IMR-90 (cell line): ENCODE data around the gene KLHDC7B. TPM values are rescaled to one million over a fixed set of nuclear protein-coding genes. Genes with fewer than 3 reads are reported as not detected.

Source experiments
- ATAC-seq: fragments of 200-7000 bp; cut with Tn5 transposase; 2 replicates; pipeline ENCODE4 v1.9.1; 2020; ENCODE audit warnings: low read depth, mild to moderate bottlenecking, moderate library complexity
- BruUV-seq: library from RNA; stranded (reverse); fragments of 400-500 nt; replicated peaks from 2 replicates; lab custom pipeline; 2021; lab: Mats Ljungman, UMichigan
- CTCF ChIA-PET: fragments of 300-600 bp; formaldehyde crosslinking; extraction: SDS; loops from one replicate; lab custom pipeline; 2021; ENCODE audit warnings: antibody characterized with exemption; lab: Yijun Ruan, JAX
- POLR2A ChIA-PET: fragments of 300-600 bp; sonication (Branson Sonifier 250); formaldehyde crosslinking; loops from one replicate; lab custom pipeline; 2022; ENCODE audit warnings: antibody characterized with exemption; ENCODE audit not compliant: unreplicated experiment; lab: Charles Lee
- DNase-seq: peaks from one replicate; pipeline ENCODE4 v3.0.0; 2013
- H2AFZ ChIP-seq: replicated peaks from 2 replicates; pipeline ENCODE3; 2013; ENCODE audit warnings: low read length, mild to moderate bottlenecking; ENCODE audit not compliant: poor library complexity
- H2AK5ac ChIP-seq: 2 replicates; pipeline ENCODE4 v1.6.1; 2013; ENCODE audit warnings: low read depth, low read length, inconsistent platforms
- H2AK9ac ChIP-seq: replicated peaks from 2 replicates; pipeline ENCODE3; 2013; ENCODE audit warnings: mild to moderate bottlenecking, low read depth, low read length, moderate library complexity; ENCODE audit not compliant: poor library complexity
- H2BK120ac ChIP-seq: 2 replicates; pipeline ENCODE4 v1.6.1; 2013; ENCODE audit warnings: low read depth, low read length, inconsistent platforms
- H2BK15ac ChIP-seq: 3 replicates; pipeline ENCODE4 v1.6.1; 2013; ENCODE audit warnings: low read depth, low read length, inconsistent platforms
- H2BK20ac ChIP-seq: 2 replicates; pipeline ENCODE4 v1.6.1; 2013; ENCODE audit warnings: low read depth, mild to moderate bottlenecking, inconsistent platforms, low read length, moderate library complexity
- H2BK5ac ChIP-seq: 2 replicates; pipeline ENCODE4 v1.6.1; 2013; ENCODE audit warnings: mild to moderate bottlenecking, low read depth, low read length, inconsistent platforms; ENCODE audit not compliant: poor library complexity, severe bottlenecking
- H3K14ac ChIP-seq: replicated peaks from 2 replicates; pipeline ENCODE4 v1.6.1; 2013; ENCODE audit warnings: low read depth, low read length, inconsistent platforms
- H3K18ac ChIP-seq: 2 replicates; pipeline ENCODE4 v1.6.1; 2013; ENCODE audit warnings: low read depth, low read length, control low read depth
- H3K23ac ChIP-seq: 2 replicates; pipeline ENCODE4 v1.6.1; 2013; ENCODE audit warnings: low read depth, low read length, inconsistent platforms
- H3K27ac ChIP-seq: 2 replicates; pipeline ENCODE4 v1.5.1; 2013; ENCODE audit warnings: mild to moderate bottlenecking, control low read depth, low read length; ENCODE audit not compliant: insufficient read depth
- H3K27me3 ChIP-seq: 2 replicates; pipeline ENCODE4 v1.6.1; 2013; ENCODE audit warnings: low read length; ENCODE audit not compliant: control insufficient read depth, insufficient read depth
- H3K36me3 ChIP-seq: 2 replicates; pipeline ENCODE4 v1.6.1; 2013; ENCODE audit warnings: low read length, mixed read lengths; ENCODE audit not compliant: control insufficient read depth, insufficient read depth
- H3K4ac ChIP-seq: 2 replicates; pipeline ENCODE4 v1.6.1; 2013; ENCODE audit warnings: low read depth, low read length, inconsistent platforms
- H3K4me1 ChIP-seq: 2 replicates; pipeline ENCODE4 v1.6.1; 2013; ENCODE audit warnings: low read length, mixed read lengths; ENCODE audit not compliant: control insufficient read depth, insufficient read depth
- H3K4me2 ChIP-seq: 2 replicates; pipeline ENCODE4 v1.6.1; 2013; ENCODE audit warnings: low read depth, mild to moderate bottlenecking, control low read depth, low read length, moderate library complexity
- H3K4me3 ChIP-seq: 2 replicates; pipeline ENCODE4 v1.5.1; 2013; ENCODE audit warnings: low read depth, mild to moderate bottlenecking, control low read depth, low read length, moderate library complexity; ENCODE audit not compliant: insufficient read depth
- H3K56ac ChIP-seq: 2 replicates; pipeline ENCODE4 v1.6.1; 2013; ENCODE audit warnings: low read length, inconsistent platforms; ENCODE audit not compliant: insufficient read depth; ENCODE audit errors: extremely low read depth
- H3K79me1 ChIP-seq, 2 experiments: 2 replicates each; pipeline ENCODE4 v1.6.1; 2013; ENCODE audit warnings: low read length in 2 of 2, inconsistent platforms in 1 of 2, low read depth in 1 of 2
- H3K9ac ChIP-seq: 2 replicates; pipeline ENCODE4 v1.6.1; 2013; ENCODE audit warnings: low read depth, low read length, control low read depth
- H3K9me1 ChIP-seq: 2 replicates; pipeline ENCODE4 v1.6.1; 2013; ENCODE audit warnings: low read length, inconsistent platforms; ENCODE audit not compliant: insufficient read depth
- H3K9me3 ChIP-seq: 2 replicates; pipeline ENCODE4 v1.6.1; 2013; ENCODE audit warnings: low read length; ENCODE audit not compliant: control insufficient read depth, insufficient read depth
- H4K20me1 ChIP-seq: 2 replicates; pipeline ENCODE4 v1.6.1; 2013; ENCODE audit warnings: low read length, inconsistent platforms; ENCODE audit not compliant: insufficient read depth
- H4K5ac ChIP-seq: 2 replicates; pipeline ENCODE4 v1.6.1; 2013; ENCODE audit warnings: mild to moderate bottlenecking, low read depth, low read length, control low read depth
- H4K8ac ChIP-seq, 2 experiments: 2 replicates each; pipeline ENCODE4 v1.6.1; 2013; ENCODE audit warnings: low read depth in 2 of 2, low read length in 2 of 2, control low read depth in 1 of 2, inconsistent platforms in 1 of 2
- H4K91ac ChIP-seq: 2 replicates; pipeline ENCODE4 v1.6.1; 2013; ENCODE audit warnings: low read depth, low read length, inconsistent platforms; ENCODE audit not compliant: insufficient read depth
- CHD1 ChIP-seq: IDR thresholded peaks from 2 replicates; pipeline ENCODE4 v1.6.1; 2012; ENCODE audit warnings: low read depth, low read length, improper control_type of control experiment
- FOS ChIP-seq: fragments of 150-350 bp; IDR thresholded peaks from 2 replicates; pipeline ENCODE4 v1.6.1; 2016; ENCODE audit warnings: low read depth, low read length
- WGBS, 2 experiments: methylation state at CpG; one replicate each; pipeline versions ENCODE4 v1.1.5 to v1.1.7; 2013; ENCODE audit warnings: missing lambda C conversion rate in 2 of 2; ENCODE audit not compliant: insufficient read length in 1 of 2; ENCODE audit errors: extremely low coverage in 2 of 2; 5-methylcytosine and 5-hydroxymethylcytosine counted together
- dilution Hi-C: fragments of 300-500 bp; cut with HindIII; formaldehyde crosslinking; loops from one replicate; pipeline ENCODE4 v1.14.3; 2018; ENCODE audit warnings: low sequenced_read_pairs; ENCODE audit not compliant: unreplicated experiment
- in situ Hi-C: fragments of 300-500 bp; cut with MboI; formaldehyde crosslinking; loops from 3 replicates; pipeline ENCODE4 v1.14.3; 2019; ENCODE audit warnings: low sequenced_read_pairs, inconsistent platforms, mixed read lengths
- intact Hi-C: fragments of 100-400 bp; cut with micrococcal nuclease; formaldehyde crosslinking; loops from 2 replicates; pipeline ENCODE4 v1.10.0; 2022
- polyA plus RNA-seq, 3 experiments: library from polyadenylated mRNA; depleted of rRNA; stranded (reverse); fragments of >200 nt; gene quantifications; 2 replicates each; pipeline ENCODE4 v1.2.3, GENCODE V29; 2012; ENCODE audit warnings: low replicate concordance in 1 of 3
- total RNA-seq: library from RNA; depleted of rRNA; stranded (reverse); fragments of >200 nt; gene quantifications from 2 replicates; pipeline ENCODE4 v1.2.3, GENCODE V29; 2012
- TF ChIP-seq, protein P1 (sequence below): conservative IDR thresholded peaks from 2 replicates; pipeline ENCODE4 v1.5.1; 2012; ENCODE audit warnings: mild to moderate bottlenecking, low read depth, low read length, improper control_type of control experiment
- TF ChIP-seq, protein P2 (sequence below): fragments of 150-350 bp; IDR thresholded peaks from 2 replicates; pipeline ENCODE4 v1.6.1; 2016; ENCODE audit warnings: low read depth, mild to moderate bottlenecking, low read length, moderate library complexity, borderline replicate concordance

KLHDC7B gene
- total and polyA plus RNA-seq, 2 of the 4 experiments (the other 2 are of a cell fraction): 0.05 TPM; not detected in 1

DNA sequence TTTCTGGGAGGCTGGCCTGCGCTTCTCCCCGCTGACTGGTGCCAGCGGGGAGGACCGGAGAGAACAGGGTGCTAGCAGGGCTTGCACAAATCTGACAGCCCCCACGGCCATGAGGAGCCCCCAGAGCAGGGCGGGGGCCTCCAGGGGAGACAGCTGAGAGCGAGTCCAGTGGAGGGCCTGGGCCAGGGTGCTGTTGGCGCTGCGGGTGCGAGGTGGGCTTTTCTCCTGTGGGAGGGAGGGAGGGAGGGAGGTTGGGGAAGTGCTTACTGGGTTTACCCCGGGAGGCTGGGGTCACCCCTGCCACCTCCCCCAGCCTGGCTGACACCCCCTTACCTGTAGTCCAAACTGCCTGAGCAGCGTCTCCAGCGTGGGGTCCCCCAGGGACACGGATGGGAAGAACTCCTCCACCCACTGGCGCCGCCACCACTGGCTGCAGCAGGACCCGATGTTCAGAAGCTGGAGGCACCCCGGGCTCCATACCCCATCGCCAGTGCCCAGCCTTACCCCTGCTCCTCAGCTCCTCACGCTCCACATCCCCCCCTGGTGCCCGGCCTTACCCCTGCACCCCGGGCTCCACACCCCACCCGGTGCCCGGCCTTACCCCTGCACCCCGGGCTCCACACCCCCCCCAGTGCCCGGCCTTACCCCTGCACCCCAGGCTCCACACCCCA is 42.1 kb upstream of the KLHDC7B start:
- ChIA-PET POLR2A (no interaction called here), CTCF (no interaction called here)
- no peak overlapping the region for H3K18ac ChIP-seq
- H4K91ac ChIP-seq: no peak overlapping the region
- H2AK5ac ChIP-seq: no peak overlapping the region
- H2BK5ac ChIP-seq: no peak overlapping the region
- no peak overlapping the region for H2BK20ac ChIP-seq
- H3K9me1 ChIP-seq: no peaks in the 10 kb centered on the region
- no peak overlapping the region for H4K8ac ChIP-seq
- peaks cover 28% of the 10 kb centered on the region; the same call in 1 of the 2 replicates for H3K36me3 ChIP-seq
- dilution Hi-C loops (no loop called here), in situ Hi-C loops (no loop called here), intact Hi-C loops (no loop called here)
- H3K4ac ChIP-seq: no peak overlapping the region
- H2AK9ac ChIP-seq: no peak overlapping the region
- no TSS peak for BruUV-seq
- no peak overlapping the region for H3K56ac ChIP-seq
- 95% methylated on average over 4 of the region's 26 CpGs; no CpG with 5 or more reads in 1 of the 2 experiments for WGBS, 2 experiments
- no peak overlapping the region for H2BK15ac ChIP-seq
- peaks cover 2 to 35% of the 10 kb centered on the region in 2 experiments for H3K79me1 ChIP-seq
- no peak overlapping the region for H4K5ac ChIP-seq
- no peak overlapping the region for H3K27ac ChIP-seq
- ATAC-seq (no peak), DNase-seq (no peak)
- TF ChIP-seq, protein P1, sequence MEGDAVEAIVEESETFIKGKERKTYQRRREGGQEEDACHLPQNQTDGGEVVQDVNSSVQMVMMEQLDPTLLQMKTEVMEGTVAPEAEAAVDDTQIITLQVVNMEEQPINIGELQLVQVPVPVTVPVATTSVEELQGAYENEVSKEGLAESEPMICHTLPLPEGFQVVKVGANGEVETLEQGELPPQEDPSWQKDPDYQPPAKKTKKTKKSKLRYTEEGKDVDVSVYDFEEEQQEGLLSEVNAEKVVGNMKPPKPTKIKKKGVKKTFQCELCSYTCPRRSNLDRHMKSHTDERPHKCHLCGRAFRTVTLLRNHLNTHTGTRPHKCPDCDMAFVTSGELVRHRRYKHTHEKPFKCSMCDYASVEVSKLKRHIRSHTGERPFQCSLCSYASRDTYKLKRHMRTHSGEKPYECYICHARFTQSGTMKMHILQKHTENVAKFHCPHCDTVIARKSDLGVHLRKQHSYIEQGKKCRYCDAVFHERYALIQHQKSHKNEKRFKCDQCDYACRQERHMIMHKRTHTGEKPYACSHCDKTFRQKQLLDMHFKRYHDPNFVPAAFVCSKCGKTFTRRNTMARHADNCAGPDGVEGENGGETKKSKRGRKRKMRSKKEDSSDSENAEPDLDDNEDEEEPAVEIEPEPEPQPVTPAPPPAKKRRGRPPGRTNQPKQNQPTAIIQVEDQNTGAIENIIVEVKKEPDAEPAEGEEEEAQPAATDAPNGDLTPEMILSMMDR: 0 out of 2 replicates have a peak, but pooled peaks have one; percentile 3
- TF ChIP-seq FOS (no peak), CHD1 (no peak)
- TF ChIP-seq, protein P2, sequence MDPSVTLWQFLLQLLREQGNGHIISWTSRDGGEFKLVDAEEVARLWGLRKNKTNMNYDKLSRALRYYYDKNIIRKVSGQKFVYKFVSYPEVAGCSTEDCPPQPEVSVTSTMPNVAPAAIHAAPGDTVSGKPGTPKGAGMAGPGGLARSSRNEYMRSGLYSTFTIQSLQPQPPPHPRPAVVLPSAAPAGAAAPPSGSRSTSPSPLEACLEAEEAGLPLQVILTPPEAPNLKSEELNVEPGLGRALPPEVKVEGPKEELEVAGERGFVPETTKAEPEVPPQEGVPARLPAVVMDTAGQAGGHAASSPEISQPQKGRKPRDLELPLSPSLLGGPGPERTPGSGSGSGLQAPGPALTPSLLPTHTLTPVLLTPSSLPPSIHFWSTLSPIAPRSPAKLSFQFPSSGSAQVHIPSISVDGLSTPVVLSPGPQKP: no peak
- H2AFZ ChIP-seq: no peak overlapping the region
- no peak overlapping the region for H3K4me3 ChIP-seq
- H3K27me3 ChIP-seq: no peaks in the 10 kb centered on the region
- no peak overlapping the region for H3K23ac ChIP-seq
- no peak overlapping the region for H3K14ac ChIP-seq
- peaks cover 2% of the 10 kb centered on the region; the same call in 1 of the 2 replicates for H3K4me1 ChIP-seq
- no peaks in the 10 kb centered on the region; the same call in 1 of the 2 replicates for H4K20me1 ChIP-seq
- H3K9ac ChIP-seq: no peak overlapping the region
- no peak overlapping the region for H3K4me2 ChIP-seq
- H2BK120ac ChIP-seq: no peak overlapping the region
- H3K9me3 ChIP-seq: no peaks in the 10 kb centered on the region
